Adrenal gland (tissue), 5 donors: ENCODE measurements around the gene CCL5.

ENCODE experiments used
- CTCF ChIP-seq, 6 experiments: fragments of 450-650 bp in 4 of 6; fragments of 200-600 bp in 2 of 6; sonication (generic) in 1 of 6; IDR thresholded peaks; 1 replicate in 5 of 6; 2 replicates in 1 of 6; pipeline versions ENCODE4 v1.5.1 to v1.8.0; 2016 to 2021; ENCODE audit warnings: antibody characterized with exemption in 6 of 6, mild to moderate bottlenecking in 2 of 6, moderate library complexity in 1 of 6
- POLR2A ChIP-seq, 2 donors: fragments of 450-650 bp; IDR thresholded peaks; one replicate each; pipeline ENCODE4 v1.6.1; 2017; ENCODE audit warnings: antibody characterized with exemption in 2 of 2, mild to moderate bottlenecking in 2 of 2, moderate library complexity in 1 of 2
- donor health status: DM: no; HTN: no; CAD: no.

GRCh38 chr17:35912942-35913341, 32.8 kb upstream of the CCL5 start:
- no peak for TF ChIP-seq CTCF (IDR thresholded peaks at IDR 0.05)
- no peak for TF ChIP-seq POLR2A (IDR thresholded peaks at IDR 0.05)
